ENCODE results near the gene CHST15. TPM values are rescaled to one million over a fixed set of nuclear protein-coding genes. Genes with fewer than 3 reads are reported as not detected.

Gene CHST15
- total and polyA plus RNA-seq, 2 of the 13 experiments (the other 11 are each of a cell fraction or from before 2014, with no cell fraction given), result 1.4 to 94.7 TPM

- Histone ChIP-seq H3K4me2 (ENCODE audit: low read depth, low read length) (no peak overlapping the region), H3K27ac (ENCODE audit: extremely low read length, insufficient read depth, low read length) (no peak overlapping the region), H3K27me3 (ENCODE audit: control insufficient read depth in 1 of 2, insufficient read depth in 2 of 2, low read length in 2 of 2) (peaks cover 16 to 63% of the 10 kb centered on the region in 2 experiments; a peak in 4 of 5 replicates), H3K4me1 (ENCODE audit: insufficient read depth, low read length) (peaks cover 49% of the 10 kb centered on the region), H3K36me3 (replicated peaks in 1 of 2; ENCODE audit: control insufficient read depth in 1 of 2, insufficient read depth in 2 of 2, low read length in 2 of 2) (no peaks in the 10 kb centered on the region), H2AFZ (ENCODE audit: low read length) (no peak overlapping the region), H3K79me2 (ENCODE audit: insufficient read depth, low read length) (no peaks in the 10 kb centered on the region), H3K4me3 (replicated peaks in 1 of 3; ENCODE audit: insufficient read depth in 1 of 3, low read depth in 2 of 3, low read length in 3 of 3) (no peak overlapping the region), H4K20me1 (ENCODE audit: insufficient read depth, low read length) (no peaks in the 10 kb centered on the region), H3K9ac (ENCODE audit: insufficient read depth, low read depth, low read length) (no peak overlapping the region), H3K9me3 (ENCODE audit: low read length) (no peaks in the 10 kb centered on the region)
- BruUV-seq (replicated peaks), result no TSS peak
- 69% methylated on average over 7 of the region's 9 CpGs for WGBS (ENCODE audit: low lambda C conversion rate)
- no peak for ATAC-seq
- DNase-seq (ENCODE audit: low spot score), result no peak
- ChIA-PET POLR2A (no interaction called here), CTCF (ENCODE audit: low intra/inter-chr PET ratio, low total read pairs) (no interaction called here)
- in situ Hi-C loops (cut with HindIII; ENCODE audit: extremely low pct_ligation_motif_present, low pct_unique_long_range_greater_than_20kb) (no loop called here), intact Hi-C loops (cut with micrococcal nuclease; ENCODE audit: unreplicated experiment) (no loop called here)
- FAIRE-seq, result no peak
- TF ChIP-seq PAWR (CRISPR knock-in tag; IDR thresholded peaks at IDR 0.05; ENCODE audit: borderline replicate concordance) (no peak), TGIF2 (CRISPR knock-in tag; IDR thresholded peaks at IDR 0.05) (no peak), ZNF558 (CRISPR knock-in tag; IDR thresholded peaks at IDR 0.05; ENCODE audit: borderline replicate concordance) (no peak), CC2D1A (CRISPR knock-in tag; IDR thresholded peaks at IDR 0.05) (no peak), HES4 (CRISPR knock-in tag; IDR thresholded peaks at IDR 0.05; ENCODE audit: borderline replicate concordance) (no peak), ZFP91 (CRISPR knock-in tag; IDR thresholded peaks at IDR 0.05; ENCODE audit: borderline replicate concordance) (no peak), ZNF775 (CRISPR knock-in tag; IDR thresholded peaks at IDR 0.05; ENCODE audit: borderline replicate concordance) (no peak), ZNF414 (CRISPR knock-in tag; IDR thresholded peaks at IDR 0.05) (no peak), ZNF431 (CRISPR knock-in tag; IDR thresholded peaks at IDR 0.05; ENCODE audit: borderline replicate concordance, low read depth) (no peak), EHMT2 (IDR thresholded peaks at IDR 0.05; ENCODE audit: borderline replicate concordance, low read depth, low read length) (no peak)
- TF ChIP-seq, protein P1, sequence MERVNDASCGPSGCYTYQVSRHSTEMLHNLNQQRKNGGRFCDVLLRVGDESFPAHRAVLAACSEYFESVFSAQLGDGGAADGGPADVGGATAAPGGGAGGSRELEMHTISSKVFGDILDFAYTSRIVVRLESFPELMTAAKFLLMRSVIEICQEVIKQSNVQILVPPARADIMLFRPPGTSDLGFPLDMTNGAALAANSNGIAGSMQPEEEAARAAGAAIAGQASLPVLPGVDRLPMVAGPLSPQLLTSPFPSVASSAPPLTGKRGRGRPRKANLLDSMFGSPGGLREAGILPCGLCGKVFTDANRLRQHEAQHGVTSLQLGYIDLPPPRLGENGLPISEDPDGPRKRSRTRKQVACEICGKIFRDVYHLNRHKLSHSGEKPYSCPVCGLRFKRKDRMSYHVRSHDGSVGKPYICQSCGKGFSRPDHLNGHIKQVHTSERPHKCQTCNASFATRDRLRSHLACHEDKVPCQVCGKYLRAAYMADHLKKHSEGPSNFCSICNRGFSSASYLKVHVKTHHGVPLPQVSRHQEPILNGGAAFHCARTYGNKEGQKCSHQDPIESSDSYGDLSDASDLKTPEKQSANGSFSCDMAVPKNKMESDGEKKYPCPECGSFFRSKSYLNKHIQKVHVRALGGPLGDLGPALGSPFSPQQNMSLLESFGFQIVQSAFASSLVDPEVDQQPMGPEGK (CRISPR knock-in tag; IDR thresholded peaks at IDR 0.05), result no peak
- TF ChIP-seq, protein P2, sequence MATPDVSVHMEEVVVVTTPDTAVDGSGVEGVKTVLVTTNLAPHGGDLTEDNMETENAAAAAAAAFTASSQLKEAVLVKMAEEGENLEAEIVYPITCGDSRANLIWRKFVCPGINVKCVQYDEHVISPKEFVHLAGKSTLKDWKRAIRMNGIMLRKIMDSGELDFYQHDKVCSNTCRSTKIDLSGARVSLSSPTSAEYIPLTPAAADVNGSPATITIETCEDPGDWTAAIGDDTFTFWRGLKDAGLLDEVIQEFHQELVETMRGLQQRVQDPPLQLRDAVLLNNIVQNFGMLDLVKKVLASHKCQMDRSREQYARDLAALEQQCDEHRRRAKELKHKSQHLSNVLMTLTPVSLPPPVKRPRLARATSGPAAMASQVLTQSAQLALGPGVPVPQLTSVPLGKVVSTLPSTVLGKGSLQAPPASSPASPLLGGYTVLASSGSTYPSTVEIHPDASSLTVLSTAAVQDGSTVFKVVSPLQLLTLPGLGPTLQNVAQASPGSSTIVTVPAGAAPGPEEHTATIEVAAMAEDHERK (CRISPR knock-in tag; IDR thresholded peaks at IDR 0.05; ENCODE audit: low read depth), result no peak
Observed at GRCh38 chr10:124127563-124127962, 34.2 kb upstream of the CHST15 start.

Data from HepG2 (cell line).